HG03064 (cell line): Measurements from ENCODE around the gene NECAP2.
"Not testable (repeated sequence)": the region's sequence is repeated elsewhere in the genome, so short reads cannot be mapped to it uniquely, and the experiment has no call there.

ENCODE experiments used
- ATAC-seq: cut with Tn5 transposase; IDR thresholded peaks from one replicate; pipeline ENCODE4 v1.9.1; 2021; ENCODE audit warnings: low read depth; ENCODE audit not compliant: unreplicated experiment

The NECAP2 gene

GRCh38 chr1:16456151-16456550, 15.6 kb downstream of the NECAP2 start:
- ATAC-seq = not testable (repeated sequence)

DNA sequence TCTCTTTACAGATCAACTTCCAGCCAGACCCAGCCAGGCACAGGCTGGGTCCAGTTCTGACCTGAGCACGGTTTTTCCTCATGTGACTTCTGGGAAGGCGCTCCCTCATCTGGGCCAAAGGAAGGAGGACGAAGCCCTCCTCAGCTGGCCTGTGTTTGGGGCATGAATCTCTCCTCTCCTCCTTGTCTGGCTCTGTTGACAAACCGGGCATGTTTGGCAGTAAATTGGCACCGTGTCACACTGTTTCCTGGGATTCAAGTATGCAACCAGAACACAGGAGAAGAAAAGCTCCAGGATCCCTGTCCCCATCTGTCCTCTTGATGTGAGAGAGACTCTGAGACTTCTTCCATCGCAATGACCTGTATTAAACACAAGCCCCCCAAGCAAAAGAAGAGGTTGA, 18.3 kb downstream of the NECAP2 start:
- no peak for ATAC-seq

DNA sequence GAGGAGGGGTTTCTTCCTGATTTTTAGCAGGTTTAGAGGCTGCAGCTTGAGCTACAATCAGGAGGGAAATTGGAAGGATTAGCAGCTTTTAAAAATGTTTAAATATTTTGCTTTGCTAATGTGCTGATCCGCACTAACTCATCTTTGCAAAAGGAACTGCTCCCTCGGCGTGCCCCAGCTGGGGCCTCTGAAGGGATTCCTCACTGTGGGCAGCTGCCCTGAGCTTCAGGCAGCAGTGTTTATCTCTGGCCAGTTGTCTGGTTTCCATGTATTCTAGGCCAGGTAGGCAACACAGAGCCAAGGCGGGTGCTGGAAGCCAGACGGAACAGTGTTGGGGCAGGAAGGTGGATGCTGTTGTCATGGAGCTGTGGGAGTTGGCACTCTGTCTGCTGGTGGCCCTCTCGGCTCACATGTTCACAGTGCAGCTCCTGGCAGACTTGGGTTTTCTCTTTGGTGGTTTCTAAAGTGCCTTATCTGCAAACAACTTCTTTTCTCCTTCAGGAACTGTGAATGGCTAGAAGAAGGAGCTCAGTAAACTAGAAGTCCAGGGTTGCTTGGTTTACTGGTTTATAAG, 18.9 kb downstream of the NECAP2 start:
- ATAC-seq = no peak

- ATAC-seq = no peak
Observed at GRCh38 chr1:16461681-16462080, 21.2 kb downstream of the NECAP2 start.

GRCh38 chr1:16462773-16463330, 22.3 kb downstream of the NECAP2 start:
- ATAC-seq = no peak

DNA sequence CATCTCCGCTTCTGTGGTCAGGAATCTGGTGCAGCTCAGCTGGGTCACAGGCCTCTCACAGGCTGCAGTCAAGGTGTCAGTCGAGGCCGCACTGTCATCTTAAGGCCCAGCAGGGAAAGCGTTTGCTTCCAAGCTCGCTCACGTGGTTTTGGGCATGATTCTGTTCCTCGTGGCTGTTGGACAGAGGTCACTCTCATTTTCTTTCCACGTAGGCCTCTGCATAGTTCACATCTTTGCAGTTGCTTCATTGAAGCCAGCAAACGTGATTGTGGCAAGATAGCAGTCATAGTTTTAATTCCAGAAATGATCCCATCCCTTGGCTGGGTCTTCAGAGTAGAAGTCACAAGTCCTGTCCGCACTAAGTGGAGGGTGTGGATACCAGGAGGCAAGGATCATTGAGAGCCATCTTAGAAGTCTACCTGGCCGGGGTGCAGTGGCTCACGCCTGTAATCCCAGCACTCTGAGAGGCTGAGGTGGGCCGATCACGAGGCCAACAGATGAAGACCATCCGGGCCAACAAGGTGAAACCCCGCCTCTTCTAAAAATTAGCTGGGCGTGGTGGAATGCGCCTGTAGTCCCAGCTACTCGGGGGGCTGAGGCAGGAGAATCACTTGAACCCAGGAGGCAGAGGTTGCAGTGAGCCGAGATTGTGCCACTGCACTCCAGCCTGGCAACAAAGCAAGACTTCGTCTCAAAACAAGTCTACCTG, 24.5 kb downstream of the NECAP2 start:
- no peak for ATAC-seq

DNA sequence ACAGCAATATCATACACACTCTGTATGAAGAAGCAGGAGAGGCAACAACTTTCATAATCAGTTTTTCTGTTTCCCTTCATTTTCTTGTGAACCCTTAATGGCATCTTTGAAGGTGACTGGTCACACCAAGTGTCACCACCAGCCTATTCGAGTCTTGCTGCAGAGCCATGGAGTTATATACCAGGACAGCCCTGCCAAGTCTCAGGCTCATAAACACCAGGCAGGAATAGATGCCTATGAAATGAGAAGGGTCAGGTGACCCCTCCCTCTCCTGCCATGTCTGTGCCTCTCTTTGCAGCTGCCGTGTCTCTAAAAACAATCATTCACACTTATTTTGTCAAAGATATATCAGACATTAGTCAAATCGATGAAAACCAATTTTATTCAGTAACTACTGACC, 28.0 kb downstream of the NECAP2 start:
- ATAC-seq = no peak

DNA sequence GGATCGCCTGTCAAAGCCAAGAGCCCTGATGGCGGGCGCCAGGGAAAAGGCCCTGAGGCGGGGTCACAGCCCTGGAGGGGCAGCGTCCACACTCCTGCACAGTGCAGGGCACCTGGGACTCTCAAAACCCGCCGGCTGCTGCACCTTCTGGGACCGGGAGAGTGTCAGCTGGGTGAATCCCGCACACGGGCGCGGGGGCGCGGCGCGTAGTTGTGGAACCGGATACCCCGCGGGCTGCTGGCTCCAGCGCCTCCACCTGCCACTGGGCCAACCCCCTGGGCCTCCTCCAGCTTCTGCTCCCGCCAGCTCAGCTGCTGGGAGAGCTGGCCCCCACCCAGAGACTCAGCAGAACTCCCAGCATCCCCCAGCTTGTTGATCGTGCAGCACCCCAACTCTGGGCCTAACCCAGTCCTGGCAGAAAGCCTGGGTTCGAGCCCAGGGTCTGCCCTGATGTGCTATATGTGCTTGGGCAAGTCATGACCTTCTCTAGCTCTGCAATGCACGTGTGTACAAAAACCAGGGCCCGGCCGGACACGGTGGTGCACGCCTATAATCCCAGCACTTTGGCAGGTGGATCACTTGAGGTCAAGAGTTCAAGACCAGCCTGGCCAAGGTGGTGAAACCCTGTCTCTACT, 33.8 kb downstream of the NECAP2 start:
- ATAC-seq = no peak

DNA sequence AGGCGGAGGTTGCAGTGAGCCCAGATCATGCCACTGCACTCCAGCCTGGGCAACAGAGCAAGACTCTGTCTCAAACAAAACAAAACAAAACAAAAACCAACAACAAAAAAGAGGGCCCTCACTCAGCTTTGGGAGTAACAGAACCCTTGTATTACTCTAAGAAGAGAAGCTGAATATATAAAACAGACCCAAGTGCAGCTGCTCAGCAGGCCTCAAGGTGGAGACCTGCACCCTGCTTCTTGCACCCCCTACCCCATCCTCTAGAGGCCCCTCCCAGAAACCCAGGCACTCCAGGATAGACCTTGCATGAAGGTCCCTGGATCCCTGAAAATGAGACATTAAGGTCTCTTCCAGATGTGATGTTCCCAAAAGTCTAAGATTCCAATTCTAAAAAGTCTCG, 34.4 kb downstream of the NECAP2 start:
- not testable (repeated sequence) for ATAC-seq

- ATAC-seq = not testable (repeated sequence)
Observed at GRCh38 chr1:16475771-16476770, 35.5 kb downstream of the NECAP2 start.

- ATAC-seq = no peak
Observed at GRCh38 chr1:16478091-16478490, 37.6 kb downstream of the NECAP2 start.

DNA sequence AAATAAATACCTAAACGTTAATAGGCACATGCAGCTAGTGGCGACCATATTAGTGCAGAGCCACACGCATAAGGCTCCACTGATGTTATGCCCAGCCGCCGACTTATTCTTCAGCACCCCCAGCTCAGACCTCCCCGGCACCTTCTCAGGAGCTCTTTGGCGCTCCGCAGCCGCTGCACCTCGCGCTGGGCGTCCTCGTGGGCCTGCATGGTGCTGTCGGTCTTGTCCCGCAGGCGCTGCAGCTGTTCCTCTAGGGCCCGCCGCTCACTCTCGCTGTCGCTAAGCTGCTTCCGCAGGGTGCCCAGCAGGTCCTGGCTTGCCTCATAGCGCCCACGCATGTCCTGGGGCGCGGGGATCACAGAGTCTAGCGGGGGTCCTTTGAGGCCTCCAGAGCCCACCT, 42.6 kb downstream of the NECAP2 start:
- not testable (repeated sequence) for ATAC-seq

- ATAC-seq = not testable (repeated sequence)
Observed at GRCh38 chr1:16483639-16484500, 43.3 kb downstream of the NECAP2 start.

GRCh38 chr1:16484501-16484835, 43.9 kb downstream of the NECAP2 start:
- ATAC-seq = no peak

- ATAC-seq = no peak
Observed at GRCh38 chr1:16484931-16485330, 44.4 kb downstream of the NECAP2 start.

GRCh38 chr1:16486316-16486715, 45.8 kb downstream of the NECAP2 start:
- ATAC-seq = not testable (repeated sequence)

- ATAC-seq = not testable (repeated sequence)
Observed at GRCh38 chr1:16487011-16487410, 46.5 kb downstream of the NECAP2 start.

- ATAC-seq = not testable (repeated sequence)
Observed at GRCh38 chr1:16489195-16489880, 48.8 kb downstream of the NECAP2 start.

DNA sequence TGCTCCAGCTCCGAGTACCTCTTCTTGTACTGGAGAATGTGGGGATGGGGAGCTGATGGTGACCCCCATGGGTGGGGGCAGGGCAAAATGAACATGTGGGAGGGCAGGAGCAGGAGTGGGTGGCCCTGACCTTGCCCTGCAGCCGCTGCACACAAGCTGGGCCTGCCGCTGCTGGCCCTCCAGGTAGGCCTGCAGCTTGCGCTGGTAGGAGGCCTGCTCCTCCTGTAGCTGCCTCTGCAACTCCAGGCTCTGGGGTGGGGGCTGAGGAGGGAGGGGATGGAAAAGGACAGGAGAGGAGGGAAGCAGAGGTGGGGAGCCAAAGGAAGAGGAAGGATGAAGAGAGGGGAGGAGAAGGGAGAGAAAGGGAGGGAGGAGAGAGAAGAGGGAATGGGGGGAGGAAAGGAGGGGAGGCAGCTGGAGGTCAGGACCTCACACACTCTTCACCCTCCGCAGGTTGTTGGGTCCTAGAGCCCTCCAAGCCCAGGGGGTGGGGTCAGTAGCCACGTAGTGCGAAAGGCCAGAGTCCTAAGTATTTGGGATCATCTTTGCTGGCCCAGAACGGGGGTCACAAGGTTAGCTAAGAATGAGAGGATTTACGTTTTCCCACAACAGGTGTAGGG, 50.6 kb downstream of the NECAP2 start:
- no peak for ATAC-seq
